Measurements from ENCODE around the gene PPP2R2C. TPM values are rescaled to one million over a fixed set of nuclear protein-coding genes. Genes with fewer than 3 reads are reported as not detected.

Gene PPP2R2C
- polyA plus RNA-seq (2012; ENCODE audit: insufficient read depth, insufficient read length, low read depth) = 0.57 TPM

DNA sequence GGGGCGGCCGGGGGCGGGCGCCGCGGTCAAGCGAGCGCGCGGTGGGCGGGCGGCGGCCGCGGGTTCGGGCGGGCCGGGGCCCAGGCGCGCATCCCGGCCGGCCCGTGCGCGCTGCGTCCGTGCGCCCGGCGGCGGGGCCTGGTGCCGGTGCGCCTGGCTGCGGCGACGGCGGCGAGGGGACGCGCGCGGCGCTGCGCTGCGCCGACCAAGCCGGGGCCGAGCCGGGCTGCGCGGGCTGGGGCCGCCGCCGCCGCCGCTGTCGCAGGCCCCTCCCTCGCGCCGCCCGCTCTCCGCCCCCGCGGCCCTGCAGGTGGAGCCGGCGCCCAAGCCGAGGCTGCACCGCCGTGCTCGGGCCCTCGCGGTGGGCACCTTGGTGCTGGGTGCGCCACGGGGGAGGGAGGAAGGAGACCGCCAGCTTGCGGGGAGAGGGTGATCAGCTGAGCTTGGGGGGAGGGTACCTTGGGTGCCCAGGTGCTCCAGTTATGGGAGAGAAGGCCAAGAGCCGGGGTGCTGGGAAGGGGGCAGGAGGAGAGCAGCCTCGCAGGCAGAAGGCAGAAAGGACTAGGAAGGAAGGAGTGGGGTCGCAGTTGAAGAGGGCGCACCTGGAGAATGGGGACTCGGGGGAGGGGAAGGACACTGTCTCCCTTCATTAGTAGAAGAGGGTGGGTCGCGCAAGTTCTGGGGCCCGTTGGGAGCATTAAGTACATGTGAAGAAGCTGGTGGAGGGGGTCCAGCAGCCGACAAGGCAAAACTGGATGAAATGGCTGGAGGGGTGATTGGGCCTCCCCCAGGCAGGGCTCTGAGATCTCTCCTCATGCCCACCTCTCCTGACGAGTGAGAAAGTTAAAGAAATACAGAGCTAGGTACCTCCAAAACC, at the start of gene PPP2R2C:
PPP2R2C (minus strand) TSS at position 228 of the 877 bp plus-strand sequence. CDS start 385 bp downstream, outside the sequence.
- Histone ChIP-seq H3K4me1 (no peaks in the 10 kb centered on the region), H3K27me3 (peaks cover 35% of the 10 kb centered on the region), H3K9me3 (no peaks in the 10 kb centered on the region), H3K4me3 (ENCODE audit: low read depth, low read length) (peak within 1 kb of the TSS; percentile 65), H3K36me3 (no peaks in the 10 kb centered on the region)
- peak; percentile 34 for DNase-seq
- TF ChIP-seq, protein P1, sequence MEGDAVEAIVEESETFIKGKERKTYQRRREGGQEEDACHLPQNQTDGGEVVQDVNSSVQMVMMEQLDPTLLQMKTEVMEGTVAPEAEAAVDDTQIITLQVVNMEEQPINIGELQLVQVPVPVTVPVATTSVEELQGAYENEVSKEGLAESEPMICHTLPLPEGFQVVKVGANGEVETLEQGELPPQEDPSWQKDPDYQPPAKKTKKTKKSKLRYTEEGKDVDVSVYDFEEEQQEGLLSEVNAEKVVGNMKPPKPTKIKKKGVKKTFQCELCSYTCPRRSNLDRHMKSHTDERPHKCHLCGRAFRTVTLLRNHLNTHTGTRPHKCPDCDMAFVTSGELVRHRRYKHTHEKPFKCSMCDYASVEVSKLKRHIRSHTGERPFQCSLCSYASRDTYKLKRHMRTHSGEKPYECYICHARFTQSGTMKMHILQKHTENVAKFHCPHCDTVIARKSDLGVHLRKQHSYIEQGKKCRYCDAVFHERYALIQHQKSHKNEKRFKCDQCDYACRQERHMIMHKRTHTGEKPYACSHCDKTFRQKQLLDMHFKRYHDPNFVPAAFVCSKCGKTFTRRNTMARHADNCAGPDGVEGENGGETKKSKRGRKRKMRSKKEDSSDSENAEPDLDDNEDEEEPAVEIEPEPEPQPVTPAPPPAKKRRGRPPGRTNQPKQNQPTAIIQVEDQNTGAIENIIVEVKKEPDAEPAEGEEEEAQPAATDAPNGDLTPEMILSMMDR (IDR thresholded peaks at IDR 0.05; ENCODE audit: low read depth, low read length) = no peak

DNA sequence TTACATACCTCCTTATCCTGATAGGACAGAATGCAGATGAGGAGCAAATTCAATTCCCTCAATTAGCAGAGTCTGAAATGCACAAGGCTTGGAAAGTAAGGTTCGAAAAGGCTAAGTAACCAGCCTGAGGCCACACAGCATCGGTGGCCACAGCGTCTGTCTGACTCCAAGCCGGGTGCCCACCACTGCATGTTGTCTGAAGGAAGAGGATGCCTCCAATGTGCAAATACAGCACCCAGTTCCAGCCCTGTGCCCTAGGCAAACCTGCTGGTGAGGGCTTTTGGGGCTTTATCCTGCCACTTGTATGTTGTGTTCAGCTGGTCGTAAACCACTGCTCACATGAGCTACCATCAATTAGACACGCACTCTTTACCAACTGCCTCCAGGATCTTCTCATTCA, 48.6 kb upstream of the PPP2R2C start:
- Histone ChIP-seq H3K27me3 (no peaks in the 10 kb centered on the region), H3K36me3 (no peaks in the 10 kb centered on the region), H3K4me1 (no peaks in the 10 kb centered on the region), H3K9me3 (no peaks in the 10 kb centered on the region), H3K4me3 (ENCODE audit: low read depth, low read length) (no peak overlapping the region)
- DNase-seq = no peak
- TF ChIP-seq, protein P1 (IDR thresholded peaks at IDR 0.05; ENCODE audit: low read depth, low read length) = no peak

DNA sequence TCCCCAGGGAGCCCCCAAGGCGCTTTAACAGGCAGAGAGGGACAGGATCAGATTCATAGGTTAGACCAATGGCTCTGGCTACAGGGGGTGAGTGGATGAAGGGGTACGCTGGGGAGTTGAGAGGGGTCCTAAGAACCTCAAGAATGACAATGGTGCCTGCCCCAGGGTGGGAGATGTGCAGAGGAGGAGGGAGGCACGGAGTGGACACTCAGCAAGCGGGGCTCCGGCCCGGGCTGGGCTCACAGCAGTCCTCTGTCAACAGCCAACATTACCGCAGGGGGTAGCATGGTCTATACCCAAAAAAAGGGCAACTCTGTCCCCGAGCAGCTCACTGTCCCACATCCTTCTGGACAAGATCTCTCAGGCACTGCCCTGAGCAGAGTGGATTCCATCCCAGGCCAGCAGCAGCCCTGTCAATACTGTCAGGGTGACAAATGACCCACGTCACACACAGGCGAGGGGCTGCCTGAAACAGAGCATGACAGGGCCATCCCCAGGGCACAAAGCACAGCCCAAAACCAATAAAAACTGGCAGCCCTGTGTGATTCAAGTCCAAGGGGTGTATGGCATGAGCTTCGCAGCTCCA, 47.7 kb upstream of the PPP2R2C start:
- no peak overlapping the region for H3K4me3 ChIP-seq (ENCODE audit: low read depth, low read length)
- no peak for DNase-seq
- no peaks in the 10 kb centered on the region for H3K27me3 ChIP-seq
- no peaks in the 10 kb centered on the region for H3K36me3 ChIP-seq
- TF ChIP-seq, protein P1 (IDR thresholded peaks at IDR 0.05; ENCODE audit: low read depth, low read length) = no peak
- no peaks in the 10 kb centered on the region for H3K9me3 ChIP-seq
- H3K4me1 ChIP-seq = no peaks in the 10 kb centered on the region

DNA sequence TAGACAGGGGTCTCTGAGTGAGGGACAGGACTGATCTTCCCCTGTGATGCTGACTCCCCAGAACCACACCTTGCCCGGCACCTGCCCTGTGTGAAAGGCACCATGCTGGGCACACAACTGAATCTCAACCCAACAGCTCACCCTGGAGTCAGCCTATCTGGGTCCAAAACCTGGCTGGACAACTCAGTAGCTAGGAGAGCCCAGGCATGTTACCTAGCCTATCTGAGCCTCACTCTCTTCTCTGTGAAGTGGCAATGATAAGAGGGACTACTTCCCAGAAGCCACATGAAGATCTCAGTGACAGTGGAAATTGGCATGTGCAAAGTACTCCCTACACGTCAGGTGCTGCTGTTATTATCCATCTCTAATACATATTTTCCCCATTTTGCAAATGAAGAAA, 44.8 kb upstream of the PPP2R2C start:
- Histone ChIP-seq H3K9me3 (no peaks in the 10 kb centered on the region), H3K4me3 (ENCODE audit: low read depth, low read length) (no peak overlapping the region), H3K36me3 (no peaks in the 10 kb centered on the region), H3K27me3 (no peaks in the 10 kb centered on the region), H3K4me1 (no peaks in the 10 kb centered on the region)
- TF ChIP-seq, protein P1 (IDR thresholded peaks at IDR 0.05; ENCODE audit: low read depth, low read length) = no peak
- no peak for DNase-seq

DNA sequence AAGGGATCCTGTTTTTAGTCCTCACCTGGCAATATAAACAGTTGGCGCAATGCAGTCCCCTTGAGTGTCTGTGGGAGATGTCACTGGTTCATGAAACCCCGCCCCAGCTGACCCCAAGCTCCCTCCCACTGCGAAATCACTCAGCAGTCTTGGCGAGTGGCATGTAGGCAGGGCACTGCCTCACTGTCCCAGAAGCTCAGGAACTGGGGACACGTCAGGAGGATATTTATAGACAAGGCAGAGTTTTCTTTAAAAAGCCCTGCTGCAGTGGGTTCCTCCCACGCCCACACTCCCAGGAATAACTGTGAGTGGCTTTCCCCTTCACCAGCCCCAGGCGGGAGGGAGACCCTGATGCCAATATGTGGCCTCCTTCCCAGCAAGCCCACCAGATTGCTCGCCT, 44.3 kb upstream of the PPP2R2C start:
- H3K27me3 ChIP-seq = no peaks in the 10 kb centered on the region
- no peaks in the 10 kb centered on the region for H3K9me3 ChIP-seq
- TF ChIP-seq, protein P1 (IDR thresholded peaks at IDR 0.05; ENCODE audit: low read depth, low read length) = no peak
- DNase-seq = no peak
- H3K36me3 ChIP-seq = no peaks in the 10 kb centered on the region
- H3K4me3 ChIP-seq (ENCODE audit: low read depth, low read length) = no peak overlapping the region
- H3K4me1 ChIP-seq = no peaks in the 10 kb centered on the region

DNA sequence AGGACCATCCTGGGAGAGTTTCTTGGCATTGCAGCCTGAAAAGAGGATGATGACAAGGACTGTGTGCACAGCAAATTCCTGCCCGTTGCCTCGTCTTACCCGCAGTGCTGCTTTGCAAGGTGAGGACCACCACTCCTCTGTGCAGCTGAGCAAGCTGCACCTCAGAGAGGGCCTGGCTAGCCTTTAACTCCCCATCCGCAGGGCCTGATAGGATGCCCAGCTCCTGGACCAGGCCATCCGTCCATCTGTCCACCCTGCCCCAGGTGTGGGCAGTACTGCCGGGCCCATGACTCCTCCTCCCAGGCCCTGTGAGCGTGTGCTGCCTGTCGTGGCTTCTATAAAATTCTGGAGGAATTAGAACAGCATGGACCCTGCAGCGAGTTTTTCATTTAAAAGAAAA, 43.9 kb upstream of the PPP2R2C start:
- H3K36me3 ChIP-seq = no peaks in the 10 kb centered on the region
- no peaks in the 10 kb centered on the region for H3K27me3 ChIP-seq
- no peaks in the 10 kb centered on the region for H3K4me1 ChIP-seq
- H3K4me3 ChIP-seq (ENCODE audit: low read depth, low read length) = no peak overlapping the region
- DNase-seq = no peak
- TF ChIP-seq, protein P1 (IDR thresholded peaks at IDR 0.05; ENCODE audit: low read depth, low read length) = no peak
- H3K9me3 ChIP-seq = no peaks in the 10 kb centered on the region
